HG03025 (cell line): ENCODE results near the gene KHNYN.
A peak's percentile ranks its signal among the peaks of the same experiment; 100 is the strongest.
"Not testable (repeated sequence)": the region's sequence is repeated elsewhere in the genome, so short reads cannot be mapped to it uniquely, and the experiment has no call there.

Experiments
- ATAC-seq: cut with Tn5 transposase; IDR thresholded peaks from one replicate; pipeline ENCODE4 v1.9.1; 2021; ENCODE audit warnings: mild to moderate bottlenecking, moderate library complexity; ENCODE audit not compliant: unreplicated experiment, low FRiP score

Gene KHNYN

GRCh38 chr14:24436355-24437019, 6.7 kb downstream of the KHNYN start:
- ATAC-seq, result no peak

DNA sequence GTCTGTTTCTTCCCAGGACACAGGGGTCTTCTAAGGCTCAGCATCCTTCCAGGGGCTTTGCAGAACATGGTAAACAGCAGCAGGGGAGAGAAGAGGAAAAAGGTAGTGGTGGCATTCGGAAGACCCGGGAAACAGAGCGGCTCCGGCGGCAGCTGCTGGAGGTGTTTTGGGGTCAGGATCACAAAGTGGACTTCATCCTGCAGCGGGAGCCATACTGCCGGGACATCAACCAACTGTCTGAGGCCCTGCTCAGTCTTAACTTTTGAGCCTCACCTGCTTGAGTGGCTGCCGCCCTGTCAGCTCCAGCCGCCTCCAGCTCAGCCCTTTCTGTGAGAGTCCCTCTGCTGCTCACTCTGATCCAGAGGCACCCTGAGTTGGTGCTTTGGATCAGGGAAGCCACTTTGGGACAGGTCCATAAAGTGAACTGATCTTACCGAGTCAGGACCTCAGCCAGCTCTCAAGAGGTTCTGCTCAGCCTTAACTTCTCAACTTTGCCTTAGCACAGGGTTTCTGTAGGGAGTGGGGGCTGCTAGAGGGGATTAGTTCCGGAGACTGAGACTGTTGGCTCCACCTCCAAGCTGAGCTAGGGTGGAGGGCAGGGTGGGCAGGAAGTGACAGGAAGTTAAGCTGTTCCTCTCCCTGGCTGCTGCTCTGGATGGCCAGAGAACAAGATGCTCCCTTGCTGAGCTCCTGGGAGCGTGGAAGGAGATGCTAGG, 7.4 kb downstream of the KHNYN start:
- no peak for ATAC-seq

DNA sequence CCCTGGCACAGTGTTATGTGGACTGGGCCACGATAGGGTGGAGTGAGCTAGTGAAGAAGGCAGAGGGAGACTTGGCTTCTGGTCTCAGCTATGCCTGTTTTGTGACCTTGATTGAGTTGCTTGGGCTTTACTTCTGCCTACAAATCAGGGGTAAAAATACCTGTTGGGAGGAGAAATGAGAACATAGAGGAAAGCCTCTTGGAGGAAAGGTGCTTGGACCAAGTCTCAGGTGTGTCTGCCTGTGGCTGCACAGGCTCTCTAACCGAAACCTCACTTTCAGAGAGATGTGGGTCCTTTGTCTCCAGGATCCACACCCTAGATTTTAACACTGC, 7.9 kb downstream of the KHNYN start:
- ATAC-seq, result no peak

DNA sequence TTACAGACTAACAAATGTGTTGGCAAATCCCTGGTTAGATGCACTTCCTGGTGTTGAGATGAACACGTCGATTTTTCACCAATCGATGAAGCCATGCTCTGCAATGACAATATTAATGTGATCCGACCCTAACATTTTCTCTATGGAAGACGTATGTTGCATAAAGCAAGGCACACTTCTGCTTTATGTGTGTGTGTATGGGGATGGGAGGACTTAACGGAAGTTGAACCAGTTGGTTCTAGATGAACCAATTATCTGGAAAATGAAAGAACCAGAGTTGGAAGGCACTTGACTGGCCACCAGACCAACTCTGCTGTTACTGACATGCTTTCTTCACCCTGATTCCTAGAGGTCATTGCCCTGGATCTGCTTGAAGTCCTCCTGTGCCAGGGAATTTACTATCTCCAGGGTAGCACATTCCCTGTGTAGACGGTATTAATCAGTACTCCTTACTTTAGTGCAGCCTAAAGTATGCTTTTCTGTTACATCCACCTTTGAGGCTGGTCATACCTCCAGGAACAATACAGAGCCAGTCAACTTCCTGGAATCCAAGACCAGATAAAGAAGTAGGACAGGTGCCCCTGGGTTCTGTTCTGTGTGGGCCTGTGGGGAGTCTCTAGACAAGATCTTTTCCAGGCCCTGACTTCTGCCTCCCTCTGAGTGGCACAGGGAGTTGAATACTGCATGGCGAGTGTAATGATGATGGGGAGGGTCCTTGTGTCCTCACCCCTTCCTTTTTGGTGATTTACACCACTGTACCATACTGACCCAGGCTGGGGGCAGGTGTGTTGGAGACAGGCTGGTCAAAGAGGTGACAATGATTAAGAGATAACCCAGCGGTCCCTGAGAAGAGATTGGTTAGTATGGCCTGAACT, 8.7 kb downstream of the KHNYN start:
- ATAC-seq, result no peak

DNA sequence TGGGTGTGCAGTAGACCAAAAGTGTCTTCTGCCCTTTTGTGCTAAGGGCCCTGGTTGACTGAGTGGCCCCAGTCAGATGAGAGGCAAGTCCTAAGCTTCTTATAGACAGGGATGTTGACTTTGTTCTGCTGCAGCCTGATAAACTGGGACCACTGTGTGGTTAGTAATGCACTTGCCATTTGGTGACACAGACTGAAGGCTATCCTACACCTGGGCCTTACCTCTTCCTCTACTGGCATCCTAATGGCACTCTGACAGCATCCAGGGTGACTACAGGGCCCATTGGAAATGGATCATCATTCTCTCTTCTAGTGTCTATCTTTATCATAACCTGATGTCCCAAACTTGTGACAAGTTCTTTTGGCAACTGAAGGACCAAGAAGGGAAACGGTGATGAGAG, 9.5 kb downstream of the KHNYN start:
- ATAC-seq, result no peak

- no peak for ATAC-seq
Measured at GRCh38 chr14:24439830-24440605, 10.3 kb downstream of the KHNYN start.

DNA sequence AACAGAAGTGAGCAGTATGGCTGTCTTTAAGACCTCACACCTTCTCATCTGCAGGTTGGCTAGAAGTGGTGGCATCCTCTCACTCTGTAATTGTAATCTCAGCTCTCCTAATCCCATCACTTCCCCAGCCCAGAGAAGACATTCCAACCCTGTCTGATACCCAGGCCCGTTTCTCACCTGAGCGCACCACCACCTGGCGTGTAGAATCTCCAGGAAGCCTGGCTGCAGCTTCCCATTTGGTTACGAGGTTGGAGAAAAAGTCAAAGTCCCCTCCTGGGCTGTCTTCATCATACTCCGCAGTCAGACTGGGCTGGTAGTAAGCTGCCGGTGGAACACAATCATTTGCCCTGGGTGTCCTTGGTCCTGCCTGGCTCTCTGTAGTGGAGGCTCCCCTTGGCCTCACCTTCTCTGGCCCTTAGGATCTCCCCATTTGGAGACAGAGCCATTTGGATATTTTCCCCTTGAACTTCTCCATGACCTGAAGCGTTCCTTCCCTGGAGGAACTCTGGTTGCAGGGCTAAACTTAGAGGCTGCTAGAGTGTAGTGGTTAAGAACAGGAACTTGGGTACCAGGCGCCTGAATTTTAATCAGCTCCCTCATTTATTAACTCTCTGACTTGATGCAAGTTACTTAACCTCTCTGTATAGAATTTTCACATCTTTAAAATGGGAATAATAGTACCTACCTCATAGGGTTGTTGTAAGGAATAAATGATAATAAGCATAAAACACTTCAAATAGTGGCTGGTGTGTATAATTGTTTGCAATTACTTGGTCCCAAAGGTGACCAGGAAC, 11.0 kb downstream of the KHNYN start:
- ATAC-seq, result no peak

- ATAC-seq, result no peak
Measured at GRCh38 chr14:24441485-24441884, 11.7 kb downstream of the KHNYN start.

DNA sequence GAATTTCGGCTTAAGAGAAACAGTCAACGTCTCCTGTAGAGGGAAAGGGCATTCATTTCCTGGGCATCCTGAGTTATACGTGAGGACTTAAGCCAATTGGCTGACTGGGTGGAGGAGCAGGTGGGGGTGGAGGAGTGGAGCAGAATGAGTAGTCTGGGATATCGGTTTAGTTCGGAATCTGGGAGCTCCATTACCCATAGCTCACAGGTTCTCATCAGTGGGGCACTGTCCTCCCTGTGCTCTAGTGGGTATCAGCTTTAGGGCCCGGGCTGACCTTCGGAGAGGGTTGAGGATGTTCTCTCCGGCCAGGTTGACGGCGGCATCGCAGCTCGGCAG, 12.1 kb downstream of the KHNYN start:
- ATAC-seq, result no peak

GRCh38 chr14:24442240-24443052, 12.7 kb downstream of the KHNYN start, which contains the start of gene SDR39U1:
Gene SDR39U1 (minus strand): TSS chr14:24442776. CDS start chr14:24442769, 7 bp downstream.
- ATAC-seq, result peak; percentile 86

DNA sequence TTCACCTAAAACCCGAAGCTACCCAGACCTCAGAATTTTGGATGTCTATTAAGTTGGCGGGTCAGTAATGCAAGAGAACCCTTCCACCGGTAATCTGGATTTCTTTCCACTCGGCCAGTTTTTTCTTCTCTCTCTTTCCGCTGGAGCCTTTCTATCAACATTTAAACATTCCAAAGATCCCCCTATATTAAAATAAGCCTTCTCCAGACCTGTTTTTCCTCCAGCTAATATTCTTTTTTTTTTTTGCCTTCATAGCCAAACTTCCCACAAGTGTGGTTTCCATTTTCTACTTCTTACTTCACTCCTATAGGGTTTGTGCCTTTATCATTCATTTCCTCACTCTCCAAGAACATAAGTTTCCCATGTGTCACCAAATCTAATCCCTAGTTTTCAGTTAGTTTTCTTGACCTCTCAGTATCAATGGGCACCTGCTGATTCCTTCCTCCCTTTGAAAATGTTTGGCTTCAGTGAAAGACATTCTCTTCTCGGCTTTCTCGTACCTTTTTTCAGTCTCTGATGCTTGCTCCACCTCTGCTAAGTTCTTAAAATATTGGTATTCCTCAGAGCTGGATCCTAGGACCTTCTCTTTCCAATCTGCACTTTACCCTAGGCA, 13.4 kb downstream of the KHNYN start:
- ATAC-seq, result no peak

- not testable (repeated sequence) for ATAC-seq
Measured at GRCh38 chr14:24450828-24451227, 21.1 kb downstream of the KHNYN start.

GRCh38 chr14:24456980-24457379, 27.2 kb downstream of the KHNYN start:
- no peak for ATAC-seq

- ATAC-seq, result no peak
Measured at GRCh38 chr14:24458736-24459135, 29.0 kb downstream of the KHNYN start.

GRCh38 chr14:24459331-24459730, 29.6 kb downstream of the KHNYN start:
- ATAC-seq, result no peak

- no peak for ATAC-seq
Measured at GRCh38 chr14:24461336-24461735, 31.6 kb downstream of the KHNYN start.

- peak; percentile 73 for ATAC-seq
Measured at GRCh38 chr14:24463017-24463883, 33.5 kb downstream of the KHNYN start.
